H1 (cell line): Measurements from ENCODE around the gene ZNF799. TPM values are rescaled to one million over a fixed set of nuclear protein-coding genes. Genes with fewer than 3 reads are reported as not detected.

Experiments
- CTCF ChIA-PET: fragments of 300-600 bp; sonication (Branson Sonifier 250); formaldehyde crosslinking; loops from one replicate; lab custom pipeline; 2021; ENCODE audit not compliant: partially characterized antibody; lab: Charles Lee
- POLR2A ChIA-PET: fragments of 300-600 bp; sonication (Branson Sonifier 250); formaldehyde crosslinking; loops from one replicate; lab custom pipeline; 2021; ENCODE audit warnings: inconsistent platforms; ENCODE audit not compliant: partially characterized antibody; lab: Charles Lee
- DNase-seq, 2 experiments: peaks; one replicate each; pipeline versions ENCODE4 v3.0.0 to v3.0.0-alpha.2; 2010 to 2022; ENCODE audit warnings: low spot score in 2 of 2, low read depth in 1 of 2, mixed read lengths in 1 of 2
- FAIRE-seq: peaks from 2 replicates; lab custom pipeline; 2011; peaks lifted over from hg19 to GRCh38; lab: Jason Lieb, UNC
- H2AFZ ChIP-seq: 2 replicates; pipeline ENCODE4 v1.8.1; 2012; ENCODE audit warnings: low read length, inconsistent platforms
- H2AK5ac ChIP-seq: 2 replicates; pipeline ENCODE4 v1.6.1; 2013; ENCODE audit warnings: low read depth, low read length
- H2BK120ac ChIP-seq: replicated peaks from 2 replicates; pipeline ENCODE3; 2013; ENCODE audit warnings: low read depth, low read length, inconsistent platforms
- H2BK12ac ChIP-seq: 2 replicates; pipeline ENCODE4 v1.6.1; 2013; ENCODE audit warnings: low read depth, low read length
- H2BK15ac ChIP-seq: 2 replicates; pipeline ENCODE4 v1.6.1; 2013; ENCODE audit warnings: low read length
- H2BK20ac ChIP-seq: 2 replicates; pipeline ENCODE4 v1.6.1; 2013; ENCODE audit warnings: low read length
- H2BK5ac ChIP-seq: 2 replicates; pipeline ENCODE4 v1.6.1; 2013; ENCODE audit warnings: low read depth, low read length
- H3K14ac ChIP-seq: 2 replicates; pipeline ENCODE4 v1.6.1; 2013; ENCODE audit warnings: inconsistent platforms; ENCODE audit not compliant: insufficient read length
- H3K18ac ChIP-seq: 2 replicates; pipeline ENCODE4 v1.6.1; 2013; ENCODE audit warnings: low read length; ENCODE audit errors: extremely low read depth
- H3K23ac ChIP-seq: 2 replicates; pipeline ENCODE4 v1.6.1; 2013; ENCODE audit warnings: inconsistent platforms; ENCODE audit not compliant: insufficient read length
- H3K23me2 ChIP-seq: 2 replicates; pipeline ENCODE4 v1.6.1; 2013; ENCODE audit warnings: low read depth, low read length
- H3K27ac ChIP-seq: 2 replicates; pipeline ENCODE4 v1.6.1; 2011; ENCODE audit warnings: low read depth, low read length, inconsistent platforms
- H3K27me3 ChIP-seq, 4 experiments: replicated peaks in 1 of 4; 1 replicate in 1 of 4; 2 replicates in 3 of 4; pipeline versions ENCODE4 v1.6.1 to v1.8.1; 2011 to 2013; ENCODE audit warnings: low read length in 3 of 4, mild to moderate bottlenecking in 3 of 4, inconsistent platforms in 2 of 4, mixed read lengths in 2 of 4, moderate library complexity in 1 of 4; ENCODE audit not compliant: control insufficient read depth in 3 of 4, insufficient read depth in 3 of 4; ENCODE audit errors: extremely low read depth in 1 of 4
- H3K36me3 ChIP-seq, 4 experiments: 2 replicates each; pipeline versions ENCODE4 v1.6.1 to v1.8.1; 2011 to 2013; ENCODE audit warnings: mild to moderate bottlenecking in 4 of 4, low read length in 3 of 4, moderate library complexity in 2 of 4, control low read depth in 1 of 4, inconsistent platforms in 1 of 4; ENCODE audit not compliant: insufficient read depth in 4 of 4, control insufficient read depth in 2 of 4
- H3K4ac ChIP-seq: replicated peaks from 2 replicates; pipeline ENCODE3; 2013; ENCODE audit warnings: low read length, low read depth, mixed read lengths, inconsistent platforms; ENCODE audit not compliant: insufficient read length
- H3K4me1 ChIP-seq, 4 experiments: replicated peaks in 1 of 4; 1 replicate in 1 of 4; 2 replicates in 3 of 4; pipeline versions ENCODE4 v1.6.1 to v1.8.1; 2011 to 2013; ENCODE audit warnings: low read length in 3 of 4, inconsistent platforms in 2 of 4, mixed read lengths in 1 of 4; ENCODE audit not compliant: insufficient read depth in 4 of 4, control insufficient read depth in 3 of 4
- H3K4me2 ChIP-seq, 2 experiments: 2 replicates each; pipeline versions ENCODE4 v1.6.1 to v1.8.1; 2011 to 2013; ENCODE audit warnings: low read depth in 2 of 2, low read length in 2 of 2, control low read depth in 1 of 2, inconsistent platforms in 1 of 2, mild to moderate bottlenecking in 1 of 2; ENCODE audit not compliant: insufficient read depth in 1 of 2
- H3K4me3 ChIP-seq, 4 experiments: fragments of 200-600, 300-600 bp in 1 of 4; sonication (generic), shearing (Covaris generic), sonication (Bioruptor Twin) in 1 of 4; 2 replicates each; pipeline versions ENCODE4 v1.5.1 to v1.8.1; 2011 to 2016; ENCODE audit warnings: low read length in 4 of 4, low read depth in 3 of 4, control low read depth in 2 of 4, inconsistent platforms in 2 of 4, mild to moderate bottlenecking in 2 of 4, mixed read lengths in 1 of 4, moderate library complexity in 1 of 4; ENCODE audit not compliant: insufficient read depth in 2 of 4; ENCODE audit errors: extremely low read depth in 1 of 4
- H3K56ac ChIP-seq: replicated peaks from 2 replicates; pipeline ENCODE3; 2013; ENCODE audit warnings: low read depth, mild to moderate bottlenecking, mixed read lengths, low read length, inconsistent platforms; ENCODE audit not compliant: insufficient read length
- H3K79me1 ChIP-seq: 2 replicates; pipeline ENCODE4 v1.6.1; 2013; ENCODE audit warnings: low read depth, low read length, control low read depth
- H3K79me2 ChIP-seq, 2 experiments: 2 replicates each; pipeline versions ENCODE4 v1.6.1 to v1.8.1; 2012 to 2013; ENCODE audit warnings: low read length in 2 of 2, mild to moderate bottlenecking in 2 of 2, inconsistent platforms in 1 of 2; ENCODE audit not compliant: insufficient read depth in 2 of 2, control insufficient read depth in 1 of 2
- H3K9ac ChIP-seq, 4 experiments: replicated peaks in 1 of 4; 1 replicate in 1 of 4; 2 replicates in 3 of 4; pipeline versions ENCODE4 v1.6.1 to v1.8.1; 2011 to 2013; ENCODE audit warnings: low read depth in 3 of 4, low read length in 3 of 4, control low read depth in 2 of 4, mild to moderate bottlenecking in 2 of 4, moderate library complexity in 2 of 4, inconsistent platforms in 1 of 4; ENCODE audit errors: extremely low read depth in 1 of 4
- H3K9me3 ChIP-seq, 2 experiments: 2 replicates each; pipeline versions ENCODE4 v1.6.1 to v1.8.1; 2012 to 2013; ENCODE audit warnings: mild to moderate bottlenecking in 2 of 2, moderate library complexity in 2 of 2, control low read depth in 1 of 2, inconsistent platforms in 1 of 2, low read depth in 1 of 2, low read length in 1 of 2, mixed read lengths in 1 of 2; ENCODE audit not compliant: insufficient read depth in 2 of 2
- H4K20me1 ChIP-seq, 2 experiments: replicated peaks in 1 of 2; 2 replicates each; pipeline versions ENCODE3 to v1.8.1; 2011 to 2013; ENCODE audit warnings: inconsistent platforms in 2 of 2, low read length in 2 of 2, mild to moderate bottlenecking in 1 of 2; ENCODE audit not compliant: insufficient read depth in 2 of 2, control insufficient read depth in 1 of 2
- H4K5ac ChIP-seq: 2 replicates; pipeline ENCODE4 v1.6.1; 2013; ENCODE audit warnings: low read length, low read depth, mixed read lengths, inconsistent platforms; ENCODE audit not compliant: insufficient read length
- H4K8ac ChIP-seq: 2 replicates; pipeline ENCODE4 v1.8.0; 2013; ENCODE audit warnings: mild to moderate bottlenecking, moderate library complexity, low read length, inconsistent platforms; ENCODE audit not compliant: insufficient read depth; ENCODE audit errors: extremely low read depth
- H4K91ac ChIP-seq: replicated peaks from 2 replicates; pipeline ENCODE3; 2013; ENCODE audit warnings: low read length, mixed read lengths, inconsistent platforms; ENCODE audit not compliant: insufficient read length
- SP2 ChIP-seq: IDR thresholded peaks from 2 replicates; pipeline ENCODE4 v1.6.1; 2012; ENCODE audit warnings: mild to moderate bottlenecking, low read length, inconsistent platforms
- ZNF274 ChIP-seq: IDR thresholded peaks from 2 replicates; pipeline ENCODE4 v1.7.0; 2012; ENCODE audit warnings: low read length, borderline replicate concordance; ENCODE audit errors: extremely low read depth
- WGBS, 2 experiments: shearing (Covaris generic) in 1 of 2; methylation state at CpG; one replicate each; pipeline versions ENCODE4 v1.1.6 to v1.1.7; 2013 to 2015; ENCODE audit warnings: low lambda C conversion rate in 2 of 2, mixed read lengths in 2 of 2, inconsistent platforms in 1 of 2, low coverage in 1 of 2, missing lambda C conversion rate in 1 of 2; ENCODE audit not compliant: insufficient replicate concordance in 2 of 2, insufficient coverage in 1 of 2, insufficient read length in 1 of 2; ENCODE audit errors: extremely low coverage in 1 of 2, missing lambda C conversion rate in 1 of 2; 5-methylcytosine and 5-hydroxymethylcytosine counted together
- polyA plus RNA-seq, 7 experiments: library from polyadenylated mRNA; depleted of rRNA in 3 of 7; stranded (reverse) in 5 of 7; unstranded in 2 of 7; fragments of >200 nt in 5 of 7; fragments of 200-250 nt in 2 of 7; gene quantifications; 1 replicate in 5 of 7; 2 replicates in 1 of 7; 4 replicates in 1 of 7; pipeline versions ENCODE4 v1.2.1 to v1.2.3, GENCODE V29; 2011 to 2013; ENCODE audit warnings: missing spikeins in 2 of 7, mixed read lengths in 2 of 7
- total RNA-seq: library from RNA; stranded (reverse); fragmentation: NEBNext Ultra II Directional; extraction: Animal tissue kit (Norgen Biotek cat#: 25700); gene quantifications from 2 replicates; pipeline ENCODE4 v1.2.1, GENCODE V29; 2021

Gene ZNF799
- total and polyA plus RNA-seq, 2 of the 8 experiments (the other 6 are each of a cell fraction or from before 2014, with no cell fraction given), result 1.00 to 4.2 TPM

DNA sequence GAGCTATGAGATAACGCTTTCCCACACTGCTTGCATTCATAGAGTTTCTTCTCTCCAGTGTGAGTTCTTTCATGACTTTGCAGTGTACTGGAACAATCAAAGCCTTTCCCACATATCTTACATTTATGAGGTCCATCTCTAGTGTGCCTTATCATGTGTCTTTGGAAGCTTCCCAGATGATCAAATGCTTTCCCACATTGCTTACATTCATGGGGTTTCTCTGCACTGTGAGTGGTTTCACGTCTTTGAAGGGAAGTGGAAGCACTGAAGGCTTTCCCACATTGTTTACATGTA lies 20.7 kb downstream of the ZNF799 start:
- POLR2A ChIA-PET, result no interaction called here
- no peak overlapping the region for H4K8ac ChIP-seq
- H3K4ac ChIP-seq, result no peak overlapping the region
- no peak overlapping the region for H3K23ac ChIP-seq
- no peaks in the 10 kb centered on the region for H3K4me1 ChIP-seq
- no peak overlapping the region for H4K91ac ChIP-seq
- H2AFZ ChIP-seq, result no peak overlapping the region
- H4K20me1 ChIP-seq, result no peaks in the 10 kb centered on the region
- no peak overlapping the region for H2BK15ac ChIP-seq
- H2BK5ac ChIP-seq, result no peak overlapping the region
- WGBS, 2 experiments, result 71% methylated on average over 2 of the region's 2 CpGs; no CpG with 5 or more reads in 1 of the 2 experiments
- no peaks in the 10 kb centered on the region for H3K27me3 ChIP-seq
- no peak overlapping the region for H3K4me3 ChIP-seq
- no peaks in the 10 kb centered on the region for H3K23me2 ChIP-seq
- no peak overlapping the region for H3K4me2 ChIP-seq
- H3K14ac ChIP-seq, result no peak overlapping the region
- H2BK20ac ChIP-seq, result no peak overlapping the region
- H3K18ac ChIP-seq, result no peak overlapping the region
- TF ChIP-seq SP2, result no peak
- TF ChIP-seq ZNF274, result 0 out of 2 replicates have a peak, but pooled peaks have one; percentile 10
- H3K9ac ChIP-seq, result no peak overlapping the region
- peaks cover 32 to 45% of the 10 kb centered on the region in 2 experiments for H3K9me3 ChIP-seq
- H3K56ac ChIP-seq, result no peak overlapping the region
- FAIRE-seq (no peak), DNase-seq (no peak)
- H3K79me2 ChIP-seq, result no peaks in the 10 kb centered on the region
- no peak overlapping the region for H2AK5ac ChIP-seq
- H2BK120ac ChIP-seq, result no peak overlapping the region
- no peak overlapping the region for H2BK12ac ChIP-seq
- CTCF ChIA-PET, result no interaction called here
- no peak overlapping the region for H3K27ac ChIP-seq
- H3K79me1 ChIP-seq, result no peaks in the 10 kb centered on the region
- no peak overlapping the region for H4K5ac ChIP-seq
- peaks cover 0 to 2% (median 0%) of the 10 kb centered on the region in 4 experiments; a peak in 1 of 8 replicates for H3K36me3 ChIP-seq
